KMS-11 (cell line): ENCODE measurements around the gene ADD2.

Experiments
- H2AFZ ChIP-seq: fragments of 200-600 bp; sonication (generic); 2 replicates; pipeline ENCODE4 v1.6.1; 2016; ENCODE audit warnings: antibody characterized with exemption, mixed run types, low read depth
- H3K27ac ChIP-seq: fragments of 200-600 bp; sonication (generic); 2 replicates; pipeline ENCODE4 v1.6.1; 2016; ENCODE audit warnings: mild to moderate bottlenecking, mixed run types
- H3K27me3 ChIP-seq: fragments of 200-600 bp; sonication (generic); 2 replicates; pipeline ENCODE4 v1.6.1; 2017; ENCODE audit warnings: mild to moderate bottlenecking, low read depth, mixed run types, moderate library complexity; ENCODE audit not compliant: insufficient read depth
- H3K36me3 ChIP-seq: fragments of 200-600 bp; sonication (generic); 2 replicates; pipeline ENCODE4 v1.6.1; 2017; ENCODE audit warnings: mild to moderate bottlenecking, mixed run types; ENCODE audit not compliant: insufficient read depth
- H3K4me1 ChIP-seq: fragments of 200-600 bp; sonication (generic); 2 replicates; pipeline ENCODE4 v1.6.1; 2016; ENCODE audit warnings: mild to moderate bottlenecking, low read depth, mixed run types; ENCODE audit not compliant: poor library complexity, severe bottlenecking
- H3K4me2 ChIP-seq: fragments of 200-600 bp; sonication (generic); 2 replicates; pipeline ENCODE4 v1.7.0; 2016; ENCODE audit warnings: mild to moderate bottlenecking, mixed run types
- H3K4me3 ChIP-seq: fragments of 200-600 bp; sonication (generic); IDR thresholded peaks from 2 replicates; pipeline ENCODE4 v1.6.1; 2017; ENCODE audit warnings: low read depth, low read length, mixed read lengths; ENCODE audit not compliant: insufficient read depth
- H3K79me2 ChIP-seq: fragments of 200-600 bp; sonication (generic); 2 replicates; pipeline ENCODE4 v1.6.1; 2016; ENCODE audit warnings: low read depth, mixed run types; ENCODE audit not compliant: insufficient read depth
- H3K9ac ChIP-seq: fragments of 200-600 bp; sonication (generic); 2 replicates; pipeline ENCODE4 v1.6.1; 2016; ENCODE audit warnings: mild to moderate bottlenecking, mixed run types
- H4K20me1 ChIP-seq: fragments of 200-600 bp; sonication (generic); 2 replicates; pipeline ENCODE4 v1.6.1; 2016; ENCODE audit warnings: mild to moderate bottlenecking, mixed run types; ENCODE audit not compliant: insufficient read depth
- CTCF ChIP-seq: fragments of 200-600 bp; sonication (generic); conservative IDR thresholded peaks from 2 replicates; pipeline ENCODE4 v1.6.1; 2017; ENCODE audit warnings: low read depth, mild to moderate bottlenecking, antibody characterized with exemption, low read length, moderate library complexity, mixed read lengths

Gene ADD2

GRCh38 chr2:70687461-70687795, 80.6 kb downstream of the ADD2 start:
- peak overlapping the region; percentile 52 for H3K4me3 ChIP-seq
- H3K79me2 ChIP-seq, result no peaks in the 10 kb centered on the region
- H3K4me1 ChIP-seq, result peaks cover 26% of the 10 kb centered on the region
- H3K9ac ChIP-seq, result peak overlapping the region; percentile 21; the same call in 1 of the 2 replicates
- peak overlapping the region; percentile 41; the same call in 1 of the 2 replicates for H3K27ac ChIP-seq
- H3K36me3 ChIP-seq, result no peaks in the 10 kb centered on the region; the same call in 1 of the 2 replicates
- no peaks in the 10 kb centered on the region for H4K20me1 ChIP-seq
- no peaks in the 10 kb centered on the region for H3K27me3 ChIP-seq
- TF ChIP-seq CTCF, result no peak
- H2AFZ ChIP-seq, result peak overlapping the region; percentile 56; the same call in 1 of the 2 replicates
- peak overlapping the region; percentile 49; the same call in 1 of the 2 replicates for H3K4me2 ChIP-seq

- Histone ChIP-seq H3K4me2 (peak overlapping the region; percentile 49; the same call in 1 of the 2 replicates), H2AFZ (peak overlapping the region; percentile 56; the same call in 1 of the 2 replicates), H3K4me1 (peaks cover 26% of the 10 kb centered on the region), H3K9ac (peak overlapping the region; percentile 21; the same call in 1 of the 2 replicates), H3K79me2 (no peaks in the 10 kb centered on the region), H3K27me3 (no peaks in the 10 kb centered on the region), H3K27ac (peak overlapping the region; percentile 41; the same call in 1 of the 2 replicates), H3K36me3 (no peaks in the 10 kb centered on the region; the same call in 1 of the 2 replicates), H4K20me1 (no peaks in the 10 kb centered on the region), H3K4me3 (peak overlapping the region; percentile 52)
- peak; percentile 85 for TF ChIP-seq CTCF
These were observed 81.2 kb downstream of the ADD2 start for GRCh38 chr2:70686577-70687460.

GRCh38 chr2:70685771-70686171, 82.2 kb downstream of the ADD2 start:
- Histone ChIP-seq H3K79me2 (no peaks in the 10 kb centered on the region), H3K9ac (no peak overlapping the region), H3K4me2 (no peak overlapping the region), H3K27me3 (no peaks in the 10 kb centered on the region), H4K20me1 (no peaks in the 10 kb centered on the region), H2AFZ (no peak overlapping the region), H3K4me3 (no peak overlapping the region), H3K36me3 (no peaks in the 10 kb centered on the region), H3K4me1 (peaks cover 26% of the 10 kb centered on the region), H3K27ac (no peak overlapping the region)
- TF ChIP-seq CTCF, result no peak

- Histone ChIP-seq H3K4me2 (no peak overlapping the region), H3K36me3 (no peaks in the 10 kb centered on the region), H3K9ac (no peak overlapping the region), H4K20me1 (no peaks in the 10 kb centered on the region), H3K4me3 (no peak overlapping the region), H3K4me1 (peaks cover 26% of the 10 kb centered on the region), H3K79me2 (no peaks in the 10 kb centered on the region), H2AFZ (no peak overlapping the region), H3K27ac (no peak overlapping the region), H3K27me3 (no peaks in the 10 kb centered on the region)
- no peak for TF ChIP-seq CTCF
These were observed 83.0 kb downstream of the ADD2 start for GRCh38 chr2:70684846-70685622.
